Omental fat pad (tissue), 4 donors: ENCODE data around the gene RRAGC. TPM values are rescaled to one million over a fixed set of nuclear protein-coding genes. Genes with fewer than 3 reads are reported as not detected.

Experiments
- ATAC-seq: fragments of 150-250 bp; one replicate; pipeline ENCODE4 v1.9.1; 2016; ENCODE audit warnings: mild to moderate bottlenecking, moderate library complexity; ENCODE audit not compliant: low FRiP score
- DNase-seq: peaks from one replicate; pipeline ENCODE4 v3.0.0-alpha.2; 2019; ENCODE audit warnings: low spot score
- CTCF ChIP-seq, 3 donors: fragments of 450-650 bp; IDR thresholded peaks; one replicate each; pipeline ENCODE4 v1.5.1; 2016 to 2017; ENCODE audit warnings: antibody characterized with exemption in 3 of 3, mild to moderate bottlenecking in 3 of 3, moderate library complexity in 2 of 3
- total RNA-seq, 4 donors: library from RNA; depleted of rRNA; stranded (reverse); fragments of >200 nt; gene quantifications; one replicate each; pipeline ENCODE4 v1.1.0, GENCODE V29; 2016

Gene RRAGC
- total RNA-seq, 4 donors from 2014 or later = 29.6 to 57.7 (median 39.4) TPM

GRCh38 chr1:38805036-38805435 is 54.5 kb downstream of the RRAGC start:
- DNase-seq = no peak

GRCh38 chr1:38804062-38804886 is 55.3 kb downstream of the RRAGC start:
- ATAC-seq = no peak
- TF ChIP-seq CTCF (IDR thresholded peaks at IDR 0.05) = no peak
- DNase-seq = no peak

More at GRCh38 chr1:38805036-38805435, 54.5 kb downstream of the RRAGC start:
- TF ChIP-seq CTCF (IDR thresholded peaks at IDR 0.05) = no peak
- ATAC-seq = no peak

DNA sequence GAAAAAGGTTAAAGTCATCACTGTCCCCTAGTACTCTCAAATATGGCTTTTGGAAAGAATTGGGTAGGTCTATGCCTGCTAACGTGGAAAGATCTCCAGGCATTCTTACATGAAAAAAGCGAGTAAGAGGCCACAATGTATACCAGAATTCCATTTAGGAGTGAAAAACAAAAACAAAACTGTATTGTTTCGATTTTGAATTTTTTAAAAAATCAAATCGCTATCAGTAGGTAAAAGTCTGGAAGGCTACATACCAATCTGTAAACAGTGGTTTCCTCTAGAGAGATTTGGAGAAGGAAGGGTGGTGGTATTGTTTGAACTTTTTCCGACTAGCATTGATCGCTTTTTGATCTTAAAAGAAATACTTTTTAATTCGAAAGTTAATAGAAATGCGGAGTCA is 55.9 kb downstream of the RRAGC start:
- no peak for ATAC-seq
- TF ChIP-seq CTCF (IDR thresholded peaks at IDR 0.05) = no peak

GRCh38 chr1:38800720-38801671 is 58.6 kb downstream of the RRAGC start:
- no peak for TF ChIP-seq CTCF (IDR thresholded peaks at IDR 0.05)
- DNase-seq (no peak), ATAC-seq (no peak)

More for the DNA sequence above, 55.9 kb downstream of the RRAGC start:
- DNase-seq = no peak

DNA sequence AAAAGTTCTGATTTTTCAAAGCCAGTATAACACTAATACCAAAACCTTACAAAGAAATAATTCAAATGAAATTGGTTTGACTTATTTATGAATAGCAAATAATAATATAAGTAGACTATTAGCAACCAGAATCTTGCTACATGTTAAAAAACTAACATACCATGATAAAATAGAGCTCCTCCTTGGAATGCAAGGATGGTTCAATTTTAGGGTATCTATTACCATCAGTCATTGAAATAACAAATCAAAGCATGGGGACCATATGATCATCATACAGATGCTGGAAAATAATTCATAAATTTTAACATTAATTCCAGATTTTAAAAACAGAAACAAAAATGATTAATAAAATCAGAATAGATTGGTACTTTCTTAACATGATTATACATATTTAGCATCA is 66.3 kb downstream of the RRAGC start:
- ATAC-seq (no peak), DNase-seq (no peak)
- TF ChIP-seq CTCF (IDR thresholded peaks at IDR 0.05) = no peak

DNA sequence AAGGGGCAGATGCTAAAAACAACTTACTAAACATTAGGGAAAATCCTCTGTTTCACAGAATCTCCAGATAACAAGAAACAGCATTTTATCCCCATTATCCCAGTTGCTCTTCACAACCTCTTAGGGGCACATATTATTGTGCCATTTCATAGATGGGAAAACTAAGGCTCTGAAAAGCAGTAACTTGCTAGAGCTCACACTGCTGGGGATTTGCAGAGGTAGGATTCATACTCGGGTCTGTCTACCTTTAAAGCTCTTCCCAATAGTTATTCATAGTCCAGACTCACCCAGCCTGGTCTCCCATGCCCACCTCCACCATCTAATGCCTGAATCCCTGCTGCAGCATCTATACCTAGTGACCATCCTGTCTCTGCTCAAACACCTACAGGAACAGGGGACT is 67.7 kb downstream of the RRAGC start:
- no peak for DNase-seq
- TF ChIP-seq CTCF (IDR thresholded peaks at IDR 0.05) = no peak
- ATAC-seq = no peak
